SHP77 (cell line): Measurements from ENCODE around the gene NCOA6.

Experiments used
- DNase-seq, 2 experiments: peaks; one replicate each; lab custom pipeline; 2025; lab: John Stamatoyannopoulos, UW

NCOA6 gene

GRCh38 chr20:34704177-34705007, 121.1 kb downstream of the NCOA6 start, which contains the start of gene TP53INP2:
Gene TP53INP2 (plus strand): TSS chr20:34704344. CDS start chr20:34708740, 4,396 bp downstream.
- peak; percentile 79 to 93 for DNase-seq

DNA sequence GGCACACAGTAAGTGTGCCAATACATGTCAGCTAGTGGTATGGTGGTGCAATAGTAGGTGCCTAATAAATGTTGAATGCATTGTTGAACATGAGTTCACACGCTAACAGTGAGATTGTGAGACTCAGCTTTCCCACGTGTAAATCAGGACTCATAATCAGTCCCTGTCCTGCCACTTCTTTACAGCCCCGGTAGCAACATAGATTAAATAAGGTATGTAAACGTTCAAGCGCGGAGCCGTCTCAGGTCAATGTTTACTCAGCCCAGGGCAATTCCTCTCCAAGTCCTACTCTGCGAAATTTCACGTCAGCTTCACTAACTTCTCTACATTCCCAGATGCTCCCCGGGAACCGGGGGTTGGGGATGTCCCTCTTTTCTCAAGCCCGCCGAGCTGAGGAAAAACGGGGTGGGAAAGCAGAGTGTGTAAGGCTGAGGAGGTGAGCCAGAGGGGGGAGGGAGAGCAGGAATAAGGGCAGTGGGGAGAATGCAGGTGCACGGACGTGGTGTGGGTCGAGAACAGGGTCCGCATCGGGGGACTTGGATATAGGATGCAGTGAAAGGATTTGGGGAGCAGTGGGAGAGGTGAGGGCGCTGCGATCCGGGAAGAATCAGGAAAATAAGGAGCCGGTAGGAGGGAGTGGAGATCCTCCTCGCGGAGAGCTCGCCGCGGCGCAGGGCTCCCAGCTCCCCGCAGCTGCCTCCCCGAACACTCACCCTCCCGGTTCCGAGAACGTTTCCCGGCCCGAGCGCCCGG, 121.9 kb downstream of the NCOA6 start:
- no peak for DNase-seq

DNA sequence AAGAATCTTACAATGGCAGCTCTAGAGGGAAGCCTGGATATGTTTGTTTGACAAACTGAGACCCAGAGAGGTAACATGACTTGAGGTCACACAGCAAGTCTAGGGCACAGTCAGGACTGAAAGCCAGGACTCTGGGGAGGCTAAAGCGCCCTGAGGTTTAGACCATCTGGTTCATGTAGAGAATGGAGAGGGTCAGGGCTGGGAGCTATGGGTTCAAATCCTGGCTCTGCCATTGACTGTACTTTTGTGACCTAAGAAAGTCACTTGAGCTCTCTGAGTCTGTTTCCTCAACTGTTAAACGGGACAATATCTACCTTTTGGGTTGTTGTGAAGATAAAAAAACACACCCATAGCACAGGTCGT, 122.4 kb downstream of the NCOA6 start:
- DNase-seq: no peak

DNA sequence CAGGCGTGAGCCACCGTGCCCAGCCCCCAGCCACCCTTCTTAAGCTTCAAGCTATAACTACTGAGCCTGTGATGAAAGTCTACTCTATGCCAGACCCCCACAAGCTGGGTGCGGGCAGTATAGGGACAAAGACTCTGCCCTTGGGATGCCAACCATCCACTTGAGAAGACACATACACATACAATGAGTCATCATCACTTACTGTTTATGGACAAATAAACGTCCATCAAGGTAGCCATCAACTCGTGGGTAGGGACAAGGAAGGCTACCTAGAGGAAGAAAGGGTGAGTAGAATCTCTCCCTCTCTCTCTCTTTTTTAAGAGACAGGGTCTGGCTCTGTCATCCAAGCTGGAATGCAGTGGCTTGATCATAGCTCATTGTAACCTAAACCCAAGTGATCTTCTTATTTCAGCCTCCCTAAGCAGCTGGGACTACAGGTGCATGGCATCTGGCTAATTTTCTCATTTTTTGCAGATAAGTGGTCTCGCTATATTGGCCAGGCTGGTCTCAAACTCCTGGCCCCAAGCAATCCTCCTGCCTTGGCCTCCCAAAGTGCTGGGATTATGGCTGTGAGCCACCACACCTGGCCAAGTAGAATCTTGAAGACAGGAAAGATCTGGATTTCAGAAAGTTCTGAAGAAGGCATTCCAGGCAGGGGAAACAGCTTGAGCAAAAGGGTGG, 123.9 kb downstream of the NCOA6 start:
- peak in 1 of 2 experiments; percentile 11 for DNase-seq

- no peak for DNase-seq
Observed at GRCh38 chr20:34693414-34693813, 132.0 kb downstream of the NCOA6 start.

- DNase-seq: no peak
Observed at GRCh38 chr20:34691838-34692237, 133.6 kb downstream of the NCOA6 start.

- DNase-seq: no peak
Observed at GRCh38 chr20:34689486-34689885, 136.0 kb downstream of the NCOA6 start.

GRCh38 chr20:34683667-34684066, 141.8 kb downstream of the NCOA6 start:
- DNase-seq: no peak

- no peak for DNase-seq
Observed at GRCh38 chr20:34680586-34681175, 144.8 kb downstream of the NCOA6 start.

DNA sequence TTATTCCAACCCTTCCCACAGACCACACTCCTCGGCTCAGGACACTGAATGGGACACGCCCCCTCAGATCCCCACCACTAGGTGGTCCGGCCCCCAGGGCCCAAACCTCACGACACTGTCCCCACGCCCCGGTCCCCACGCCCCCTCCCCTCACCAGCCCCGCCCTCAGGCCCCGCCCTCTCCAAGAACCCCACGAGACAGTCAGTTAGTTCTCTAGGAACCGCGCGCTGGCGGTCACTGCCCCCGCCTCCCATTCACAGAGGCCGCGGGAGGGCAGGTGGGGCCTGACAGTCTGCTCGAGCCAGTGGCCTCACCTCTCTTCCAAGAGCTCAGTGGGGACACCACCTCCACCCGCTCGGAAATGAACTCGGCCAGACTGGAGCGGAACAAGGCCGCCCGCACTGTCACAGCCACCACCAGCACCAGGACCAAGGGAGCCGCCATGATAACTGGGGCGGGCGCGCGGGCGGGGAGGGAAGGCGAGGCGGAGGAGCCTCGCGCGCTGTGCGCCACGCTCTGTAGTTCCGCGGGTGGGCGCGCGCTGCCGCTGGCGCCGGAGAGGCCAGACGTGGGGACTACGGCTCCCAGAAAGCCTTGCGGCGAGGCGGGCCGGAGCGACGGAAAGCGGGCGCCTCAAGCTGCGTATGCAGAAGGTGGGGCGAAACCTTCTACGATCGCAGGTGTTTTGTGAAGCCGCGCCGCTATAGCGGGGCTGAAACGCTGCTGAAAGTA, 148.6 kb downstream of the NCOA6 start, which contains the start of gene PIGU:
PIGU (minus strand) TSS at position 451 of the 732 bp plus-strand sequence; CDS start at position 444, 7 bp downstream.
- DNase-seq: peak; percentile 85 to 95

DNA sequence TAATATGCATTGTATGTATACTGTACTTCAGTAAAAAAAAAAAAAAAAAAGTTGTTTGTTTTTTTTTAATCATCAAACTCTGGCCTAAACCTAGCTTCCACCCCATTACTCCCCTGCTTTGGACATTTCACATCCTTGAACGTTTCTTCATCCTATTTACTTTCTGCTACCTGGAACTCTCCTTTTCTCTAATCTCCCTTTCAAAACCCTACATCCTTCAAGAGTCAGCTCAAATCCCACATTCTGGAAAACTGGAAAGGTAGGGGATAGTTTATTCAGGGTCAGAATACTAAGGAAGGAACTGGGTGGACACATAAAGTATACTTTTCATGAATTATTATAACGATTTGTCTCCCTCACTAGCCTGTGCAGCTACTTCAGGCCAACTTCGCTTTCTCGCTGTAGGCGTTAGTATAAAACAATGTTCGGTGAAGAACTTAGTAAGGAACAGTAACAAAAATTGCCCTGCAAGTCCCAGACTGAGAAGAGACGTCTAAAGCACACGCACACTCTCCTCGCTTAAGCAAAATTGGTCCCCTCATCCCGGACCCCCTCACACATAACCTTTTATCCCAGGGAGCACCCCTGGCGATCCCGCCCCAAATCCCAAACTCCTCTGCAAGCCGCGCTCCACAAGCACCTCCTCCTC, 149.3 kb downstream of the NCOA6 start:
- no peak for DNase-seq

DNA sequence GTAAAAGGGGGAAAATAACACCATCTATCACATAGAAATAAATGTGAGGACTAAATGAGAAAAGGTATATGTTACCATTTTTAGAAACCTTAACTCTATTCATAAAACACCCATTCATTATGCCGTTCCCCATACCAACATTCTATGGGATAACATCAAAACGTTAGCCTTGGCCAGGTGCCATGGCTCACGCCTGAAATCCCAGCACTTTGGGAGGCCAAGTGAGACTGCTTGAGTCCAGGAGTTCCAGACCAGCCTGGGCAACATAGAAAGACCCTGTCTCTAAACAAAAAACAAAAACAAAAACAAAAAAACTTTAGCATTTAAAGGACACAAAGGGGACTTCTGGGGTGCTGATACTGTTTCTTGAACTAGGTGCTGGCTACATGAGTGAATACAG, 149.9 kb downstream of the NCOA6 start:
- no peak for DNase-seq

DNA sequence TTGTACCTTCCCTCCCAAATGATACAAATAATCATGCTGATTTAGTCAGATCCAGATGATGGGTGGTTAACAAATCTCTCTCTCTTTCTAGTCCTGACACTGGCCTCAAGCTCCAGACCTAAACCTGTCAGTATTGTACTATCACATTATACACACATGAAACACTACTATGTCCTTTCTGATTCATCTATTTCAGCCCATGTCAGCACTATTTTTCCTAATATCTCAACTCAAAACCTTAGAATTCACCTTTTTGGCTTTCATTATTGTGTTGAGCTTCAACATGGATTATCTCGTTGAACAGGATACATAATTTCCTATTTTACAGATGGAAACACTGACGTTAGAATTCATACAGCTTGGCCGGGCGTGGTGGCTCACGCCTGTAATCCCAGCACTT, 152.0 kb downstream of the NCOA6 start:
- DNase-seq: no peak

DNA sequence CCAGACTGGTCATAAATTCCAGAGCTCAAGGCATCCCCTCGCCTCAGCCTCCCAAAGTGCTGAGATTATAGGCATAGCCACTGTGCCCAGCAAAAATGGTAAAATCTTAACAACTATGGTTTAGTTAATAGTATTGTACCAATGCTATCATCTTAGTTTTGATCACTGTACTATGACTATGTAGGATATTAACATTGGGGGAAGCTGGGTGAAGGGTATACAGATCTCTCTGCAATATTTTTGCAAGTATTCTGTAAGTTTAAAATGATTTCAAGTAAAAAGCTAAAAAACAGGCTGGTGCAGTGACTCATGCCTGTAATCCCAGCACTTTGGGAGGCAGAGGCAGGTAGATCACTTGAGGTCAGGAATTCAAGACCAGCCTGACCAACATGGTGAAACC, 156.4 kb downstream of the NCOA6 start:
- DNase-seq: no peak
